Heart left ventricle (tissue), 16 donors: ENCODE data around the gene ATG2A. TPM values are rescaled to one million over a fixed set of nuclear protein-coding genes. Genes with fewer than 3 reads are reported as not detected.

Source experiments
- ATAC-seq, 4 donors: fragments of 200-7000 bp; cut with Tn5 transposase; one replicate each; pipeline ENCODE4 v1.9.1; 2020 to 2022; ENCODE audit warnings: moderate library complexity in 4 of 4, mild to moderate bottlenecking in 3 of 4, moderate number of reproducible peaks in 1 of 4
- DNase-seq, 5 donors: peaks; one replicate each; pipeline ENCODE4 v3.0.0-alpha.2; 2020
- H3K27ac ChIP-seq, 12 donors: fragments of 200-600 bp; sonication (generic) in 4 of 12; one replicate each; pipeline versions ENCODE4 v1.5.0 to v1.8.0; 2016 to 2022; ENCODE audit warnings: mild to moderate bottlenecking in 2 of 12
- H3K27me3 ChIP-seq, 9 donors: fragments of 200-600 bp; sonication (generic) in 2 of 9; one replicate each; pipeline versions ENCODE4 v1.5.1 to v1.8.0; 2016 to 2022; ENCODE audit warnings: mild to moderate bottlenecking in 3 of 9
- H3K36me3 ChIP-seq, 9 donors: fragments of 200-600 bp; sonication (generic) in 2 of 9; one replicate each; pipeline versions ENCODE4 v1.5.0 to v1.8.0; 2018 to 2022; ENCODE audit warnings: mild to moderate bottlenecking in 2 of 9
- H3K4me1 ChIP-seq, 12 donors: fragments of 200-600 bp; sonication (generic) in 4 of 12; one replicate each; pipeline versions ENCODE4 v1.5.0 to v1.8.0; 2016 to 2022; ENCODE audit warnings: mild to moderate bottlenecking in 3 of 12
- H3K4me3 ChIP-seq, 12 donors: fragments of 200-600 bp; sonication (generic) in 4 of 12; one replicate each; pipeline versions ENCODE4 v1.5.0 to v1.8.0; 2017 to 2022; ENCODE audit warnings: mild to moderate bottlenecking in 9 of 12, moderate library complexity in 4 of 12
- H3K9me3 ChIP-seq, 12 donors: fragments of 200-600 bp; sonication (generic) in 4 of 12; one replicate each; pipeline versions ENCODE4 v1.5.0 to v1.8.0; 2016 to 2022; ENCODE audit warnings: mild to moderate bottlenecking in 1 of 12
- POLR2A ChIP-seq, 2 donors: fragments of 450-650 bp; IDR thresholded peaks; one replicate each; pipeline ENCODE4 v1.6.1; 2017; ENCODE audit warnings: antibody characterized with exemption in 2 of 2, mild to moderate bottlenecking in 2 of 2, moderate library complexity in 2 of 2
- WGBS, 4 donors: extraction: QIAGEN DNeasy Blood & Tissue Kit in 2 of 4; methylation state at CpG; one replicate each; pipeline versions ENCODE4 v1.1.5 to v1.1.7; 2013 to 2018; 5-methylcytosine and 5-hydroxymethylcytosine counted together
- intact Hi-C, 10 donors: fragments of 100-400 bp; cut with DNase I; formaldehyde crosslinking; loops; one replicate each; pipeline versions ENCODE4 v1.11.1 to v1.14.2; 2022
- polyA plus RNA-seq, 2 donors: library from polyadenylated mRNA; stranded (reverse); fragments of 200-250 nt; gene quantifications; one replicate each; pipeline ENCODE4 v1.2.3, GENCODE V29; 2013
- total RNA-seq, 9 donors: library from RNA; depleted of rRNA in 2 of 9; stranded (reverse); fragments of >200 nt in 2 of 9; fragmentation: NEBNext Ultra II Directional in 3 of 9; extraction: Animal tissue kit (Norgen Biotek cat#: 25700) in 3 of 9; gene quantifications; one replicate each; pipeline versions ENCODE4 v1.1.0 to v1.2.4, GENCODE V29; 2016 to 2023
- TF ChIP-seq, protein P1 (sequence below), 12 donors: fragments of 200-600 bp; sonication (generic) in 4 of 12; IDR thresholded peaks; one replicate each; pipeline versions ENCODE4 v1.5.0 to v1.8.0; 2018 to 2022; ENCODE audit warnings: antibody characterized with exemption in 12 of 12, mild to moderate bottlenecking in 5 of 12
- donor health status: ischemic (EF 13 %, LVEDD 7.1; RV severe dilation, severe dysfunction).
- donor health status: healthy with polysubstance abuse.
- donor health status: DM: no; HTN: yes; CAD: no.
- donor health status: DM: no; HTN: no; CAD: no.
- donor health status: ischemic (EF 25% LVEDD 6.9; RV normal size, moderate dysfunction).
- donor health status: ischemic (EF 25% LVEDD 5.7; RV mildly dilated, moderate dysfunction).
- donor health status: healthy.
- donor health status: DM: yes; HTN: yes; CAD: no.
- donor health status: ischemic (EF 35%, LVEDD 5.7; RV mildly dilated, moderate dysfunction).
- donor health status: nonischemic (EF 11% LVEDD 7.7; RV severe dilation, severe dysfunction).
- donor health status: DM: yes; HTN: yes; CAD: no.
- donor health status: PGD.
- donor health status: ischemic (EF 29% LVEDD 5.4; RV normal size, mild dysfunction).
- donor health status: nonischemic (EF 23%, LVEDD 6.1; RV moderate dilation, normal function).

Gene ATG2A
- total and polyA plus RNA-seq, 11 donors, result 11.4 to 38.5 (median 16.1) TPM

GRCh38 chr11:64913171-64913727, 3.8 kb downstream of the ATG2A start:
- Histone ChIP-seq H3K36me3 (peaks cover 0 to 63% (median 60%) of the 10 kb centered on the region in 9 donors), H3K9me3 (no peaks in the 10 kb centered on the region), H3K27ac (no peak overlapping the region), H3K4me1 (peaks cover 0 to 25% (median 17%) of the 10 kb centered on the region in 12 donors), H3K27me3 (no peaks in the 10 kb centered on the region), H3K4me3 (no peak overlapping the region)
- no peak for ATAC-seq
- 90 to 94% (median 91%) methylated on average over 14 to 18 of the region's 18 CpGs for WGBS, 4 donors
- TF ChIP-seq POLR2A (IDR thresholded peaks at IDR 0.05), result no peak
- TF ChIP-seq, protein P1, sequence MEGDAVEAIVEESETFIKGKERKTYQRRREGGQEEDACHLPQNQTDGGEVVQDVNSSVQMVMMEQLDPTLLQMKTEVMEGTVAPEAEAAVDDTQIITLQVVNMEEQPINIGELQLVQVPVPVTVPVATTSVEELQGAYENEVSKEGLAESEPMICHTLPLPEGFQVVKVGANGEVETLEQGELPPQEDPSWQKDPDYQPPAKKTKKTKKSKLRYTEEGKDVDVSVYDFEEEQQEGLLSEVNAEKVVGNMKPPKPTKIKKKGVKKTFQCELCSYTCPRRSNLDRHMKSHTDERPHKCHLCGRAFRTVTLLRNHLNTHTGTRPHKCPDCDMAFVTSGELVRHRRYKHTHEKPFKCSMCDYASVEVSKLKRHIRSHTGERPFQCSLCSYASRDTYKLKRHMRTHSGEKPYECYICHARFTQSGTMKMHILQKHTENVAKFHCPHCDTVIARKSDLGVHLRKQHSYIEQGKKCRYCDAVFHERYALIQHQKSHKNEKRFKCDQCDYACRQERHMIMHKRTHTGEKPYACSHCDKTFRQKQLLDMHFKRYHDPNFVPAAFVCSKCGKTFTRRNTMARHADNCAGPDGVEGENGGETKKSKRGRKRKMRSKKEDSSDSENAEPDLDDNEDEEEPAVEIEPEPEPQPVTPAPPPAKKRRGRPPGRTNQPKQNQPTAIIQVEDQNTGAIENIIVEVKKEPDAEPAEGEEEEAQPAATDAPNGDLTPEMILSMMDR (IDR thresholded peaks at IDR 0.05), result no peak
- intact Hi-C loops, result loop anchor here in 1 of 10 donors (10.0 kb wide), 1 partner anchor 192 kb away; no protein-coding TSS in a partner anchor
- DNase-seq, result no peak

- Histone ChIP-seq H3K4me3 (no peak overlapping the region), H3K27me3 (no peaks in the 10 kb centered on the region), H3K27ac (no peak overlapping the region), H3K36me3 (peaks cover 0 to 79% (median 75%) of the 10 kb centered on the region in 9 donors), H3K9me3 (no peaks in the 10 kb centered on the region), H3K4me1 (peaks cover 0 to 17% (median 14%) of the 10 kb centered on the region in 12 donors)
- intact Hi-C loops, result loop anchor here in 1 of 10 donors (10.0 kb wide), 1 partner anchor 193 kb away; no protein-coding TSS in a partner anchor
- ATAC-seq (no peak), DNase-seq (no peak)
- 86 to 93% (median 89%) methylated on average over 6 to 9 of the region's 9 CpGs for WGBS, 4 donors
- TF ChIP-seq, protein P1 (IDR thresholded peaks at IDR 0.05), result no peak
These were observed 5.3 kb downstream of the ATG2A start for GRCh38 chr11:64911689-64912088.

DNA sequence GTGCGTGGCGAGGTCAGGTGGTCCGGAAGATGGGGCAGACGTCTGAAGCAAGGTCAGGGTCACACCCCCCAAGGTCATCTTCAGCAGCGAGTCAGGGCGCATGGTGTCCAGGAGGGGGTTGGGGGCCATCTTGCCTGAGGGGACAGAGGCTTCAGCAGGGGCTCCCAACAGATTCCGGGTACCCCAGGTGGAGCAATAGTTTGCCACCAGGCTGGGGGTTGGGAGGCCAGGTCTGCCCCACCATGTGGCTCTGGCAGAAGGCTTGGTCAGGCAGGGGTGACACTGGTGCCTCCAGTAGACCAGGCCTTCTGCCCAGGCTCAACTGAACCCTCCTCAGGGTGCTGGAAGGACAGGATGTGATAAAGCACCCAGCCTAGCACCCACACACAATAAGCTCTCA, 5.9 kb downstream of the ATG2A start:
- TF ChIP-seq, protein P1 (IDR thresholded peaks at IDR 0.05), result no peak
- no peak for TF ChIP-seq POLR2A (IDR thresholded peaks at IDR 0.05)
- ATAC-seq (no peak), DNase-seq (no peak)
- H3K27me3 ChIP-seq, result no peaks in the 10 kb centered on the region
- H3K9me3 ChIP-seq, result no peaks in the 10 kb centered on the region
- no peak overlapping the region for H3K27ac ChIP-seq
- H3K36me3 ChIP-seq, result peaks cover 0 to 84% (median 81%) of the 10 kb centered on the region in 9 donors
- peaks cover 0 to 13% (median 10%) of the 10 kb centered on the region in 12 donors for H3K4me1 ChIP-seq
- 75 to 90% (median 86%) methylated on average over 7 of the region's 7 CpGs for WGBS, 4 donors
- intact Hi-C loops, result loop anchor here in 1 of 10 donors (10.0 kb wide), 1 partner anchor 194 kb away; no protein-coding TSS in a partner anchor
- no peak overlapping the region for H3K4me3 ChIP-seq

DNA sequence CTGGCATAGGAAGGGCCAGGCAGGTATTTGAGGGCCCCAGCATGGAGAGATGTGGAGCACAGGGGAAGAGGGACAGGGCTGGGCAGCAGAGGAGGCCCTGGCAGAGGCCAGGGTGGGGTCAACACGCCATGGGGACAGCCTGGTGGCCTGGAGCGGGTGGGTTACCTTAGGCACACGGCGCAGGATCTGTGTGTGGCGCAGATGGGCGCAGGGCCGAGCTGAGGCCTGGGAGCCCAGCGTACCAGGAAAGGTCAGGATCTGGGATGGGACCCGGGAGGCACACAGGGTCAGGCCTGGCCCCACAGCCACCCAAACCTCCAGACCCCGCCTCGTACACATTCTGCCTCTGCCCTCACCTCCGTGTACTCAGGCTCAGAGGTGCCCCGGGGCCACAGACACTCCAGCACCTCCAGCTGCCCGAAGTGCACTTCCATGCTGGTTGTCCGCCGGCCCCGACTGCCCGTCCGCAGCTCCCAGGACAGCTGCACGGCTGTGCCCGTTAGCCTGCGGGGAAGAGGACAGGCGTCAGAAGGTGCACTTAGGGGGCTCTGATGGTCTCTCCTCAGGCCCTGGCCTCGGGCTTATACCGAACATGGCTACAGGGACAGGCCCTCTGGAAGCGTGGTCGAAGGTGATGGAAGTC, 6.4 kb downstream of the ATG2A start:
- 91 to 97% (median 95%) methylated on average over 7 to 27 of the region's 27 CpGs for WGBS, 4 donors
- ATAC-seq (no peak), DNase-seq (no peak)
- peaks cover 0 to 90% (median 86%) of the 10 kb centered on the region in 9 donors for H3K36me3 ChIP-seq
- H3K27ac ChIP-seq, result no peak overlapping the region
- H3K4me3 ChIP-seq, result no peak overlapping the region
- H3K27me3 ChIP-seq, result no peaks in the 10 kb centered on the region
- TF ChIP-seq, protein P1 (IDR thresholded peaks at IDR 0.05), result no peak
- TF ChIP-seq POLR2A (IDR thresholded peaks at IDR 0.05), result no peak
- no peaks in the 10 kb centered on the region for H3K9me3 ChIP-seq
- peaks cover 0 to 8% (median 5%) of the 10 kb centered on the region in 12 donors for H3K4me1 ChIP-seq
- intact Hi-C loops, result loop anchor here in 1 of 10 donors (10.0 kb wide), 1 partner anchor 194 kb away; no protein-coding TSS in a partner anchor
